Activated T-helper 2 cell treated with anti-CD3 and anti-CD28 coated beads, Interferon-gamma antibody, Interleukin-2, Interleukin-4, amounts not matched to agents 10 μg/mL and 5 μg/mL and 100 μg/mL, durations not matched to agents 14 hours and 24 hours and 36 hours (primary cell): Measurements from ENCODE around the gene PLCH2. TPM values are rescaled to one million over a fixed set of nuclear protein-coding genes. Genes with fewer than 3 reads are reported as not detected.

Source experiments
- DNase-seq: peaks from one replicate; pipeline ENCODE4 v3.0.0; 2021; ENCODE audit warnings: low spot score
- H3K27ac Mint-ChIP-seq: one replicate; pipeline ENCODE4 v1.8.0; 2021; ENCODE audit warnings: mixed read lengths
- H3K27me3 Mint-ChIP-seq: one replicate; pipeline ENCODE4 v1.8.0; 2021; ENCODE audit warnings: low read depth, mixed read lengths
- H3K36me3 Mint-ChIP-seq: one replicate; pipeline ENCODE4 v1.8.0; 2021; ENCODE audit warnings: low read depth, mixed read lengths
- H3K4me1 Mint-ChIP-seq: one replicate; pipeline ENCODE4 v1.8.0; 2021; ENCODE audit warnings: low read depth, mixed read lengths
- H3K4me3 Mint-ChIP-seq: one replicate; pipeline ENCODE4 v1.8.0; 2021; ENCODE audit warnings: low read depth, mild to moderate bottlenecking, moderate library complexity, mixed read lengths
- H3K9me3 Mint-ChIP-seq: one replicate; pipeline ENCODE4 v1.8.0; 2021; ENCODE audit warnings: mixed read lengths
- intact Hi-C: fragments of 100-400 bp; cut with micrococcal nuclease; formaldehyde crosslinking; loops from one replicate; pipeline ENCODE4 v1.15.1; 2023
- total RNA-seq: library from RNA; stranded (reverse); gene quantifications from 2 replicates; pipeline ENCODE4 v1.2.3, GENCODE V29; 2022

The PLCH2 gene
- total RNA-seq, 1 donor from 2014 or later = 2.6 TPM

GRCh38 chr1:2445162-2445822 is 30.8 kb upstream of the PLCH2 start:
- H3K4me3 Mint-ChIP-seq = no peak overlapping the region
- intact Hi-C loops = no loop called here
- no peak overlapping the region for H3K27ac Mint-ChIP-seq
- no peaks in the 10 kb centered on the region for H3K9me3 Mint-ChIP-seq
- H3K4me1 Mint-ChIP-seq = no peaks in the 10 kb centered on the region
- no peak for DNase-seq
- peaks cover 8% of the 10 kb centered on the region for H3K27me3 Mint-ChIP-seq
- no peaks in the 10 kb centered on the region for H3K36me3 Mint-ChIP-seq

GRCh38 chr1:2445823-2446215 is 30.3 kb upstream of the PLCH2 start:
- Mint-ChIP-seq H3K27ac (no peak overlapping the region), H3K4me3 (no peak overlapping the region), H3K36me3 (no peaks in the 10 kb centered on the region), H3K9me3 (no peaks in the 10 kb centered on the region), H3K27me3 (peaks cover 8% of the 10 kb centered on the region), H3K4me1 (no peaks in the 10 kb centered on the region)
- no peak for DNase-seq
- intact Hi-C loops = no loop called here

- peaks cover 8% of the 10 kb centered on the region for H3K27me3 Mint-ChIP-seq
- no peak overlapping the region for H3K27ac Mint-ChIP-seq
- no peak for DNase-seq
- H3K4me3 Mint-ChIP-seq = no peak overlapping the region
- H3K9me3 Mint-ChIP-seq = no peaks in the 10 kb centered on the region
- H3K4me1 Mint-ChIP-seq = no peaks in the 10 kb centered on the region
- intact Hi-C loops = no loop called here
- H3K36me3 Mint-ChIP-seq = no peaks in the 10 kb centered on the region
Observed at GRCh38 chr1:2446394-2446793, 29.7 kb upstream of the PLCH2 start.

- no peak overlapping the region for H3K4me3 Mint-ChIP-seq
- no peak for DNase-seq
- peaks cover 8% of the 10 kb centered on the region for H3K27me3 Mint-ChIP-seq
- no peaks in the 10 kb centered on the region for H3K36me3 Mint-ChIP-seq
- H3K4me1 Mint-ChIP-seq = no peaks in the 10 kb centered on the region
- H3K27ac Mint-ChIP-seq = no peak overlapping the region
- H3K9me3 Mint-ChIP-seq = no peaks in the 10 kb centered on the region
- intact Hi-C loops = no loop called here
Observed at GRCh38 chr1:2446861-2447260, 29.2 kb upstream of the PLCH2 start.

GRCh38 chr1:2447276-2448097 is 28.6 kb upstream of the PLCH2 start:
- Mint-ChIP-seq H3K4me1 (no peaks in the 10 kb centered on the region), H3K27ac (no peak overlapping the region), H3K9me3 (no peaks in the 10 kb centered on the region), H3K4me3 (no peak overlapping the region), H3K27me3 (peaks cover 8% of the 10 kb centered on the region), H3K36me3 (no peaks in the 10 kb centered on the region)
- intact Hi-C loops = no loop called here
- DNase-seq = no peak

- Mint-ChIP-seq H3K4me3 (no peak overlapping the region), H3K27ac (no peak overlapping the region), H3K4me1 (no peaks in the 10 kb centered on the region), H3K27me3 (peaks cover 4% of the 10 kb centered on the region), H3K36me3 (no peaks in the 10 kb centered on the region), H3K9me3 (no peaks in the 10 kb centered on the region)
- no peak for DNase-seq
- intact Hi-C loops = no loop called here
Observed at GRCh38 chr1:2448098-2448445, 28.0 kb upstream of the PLCH2 start.

- no peaks in the 10 kb centered on the region for H3K36me3 Mint-ChIP-seq
- H3K27me3 Mint-ChIP-seq = peaks cover 4% of the 10 kb centered on the region
- no peak for DNase-seq
- no peaks in the 10 kb centered on the region for H3K9me3 Mint-ChIP-seq
- H3K4me1 Mint-ChIP-seq = no peaks in the 10 kb centered on the region
- no peak overlapping the region for H3K4me3 Mint-ChIP-seq
- no peak overlapping the region for H3K27ac Mint-ChIP-seq
- intact Hi-C loops = no loop called here
Observed at GRCh38 chr1:2449636-2450454, 26.2 kb upstream of the PLCH2 start.

- H3K36me3 Mint-ChIP-seq = no peaks in the 10 kb centered on the region
- no peak for DNase-seq
- H3K4me3 Mint-ChIP-seq = no peak overlapping the region
- intact Hi-C loops = no loop called here
- H3K27ac Mint-ChIP-seq = no peak overlapping the region
- no peaks in the 10 kb centered on the region for H3K27me3 Mint-ChIP-seq
- no peaks in the 10 kb centered on the region for H3K4me1 Mint-ChIP-seq
- H3K9me3 Mint-ChIP-seq = no peaks in the 10 kb centered on the region
Observed at GRCh38 chr1:2451741-2452140, 24.3 kb upstream of the PLCH2 start.

GRCh38 chr1:2452201-2452931 is 23.7 kb upstream of the PLCH2 start:
- Mint-ChIP-seq H3K4me3 (no peak overlapping the region), H3K27me3 (no peaks in the 10 kb centered on the region), H3K27ac (no peak overlapping the region), H3K4me1 (no peaks in the 10 kb centered on the region), H3K36me3 (no peaks in the 10 kb centered on the region), H3K9me3 (no peaks in the 10 kb centered on the region)
- DNase-seq = no peak
- intact Hi-C loops = no loop called here

GRCh38 chr1:2452932-2453315 is 23.2 kb upstream of the PLCH2 start:
- no peaks in the 10 kb centered on the region for H3K36me3 Mint-ChIP-seq
- no peaks in the 10 kb centered on the region for H3K9me3 Mint-ChIP-seq
- H3K27me3 Mint-ChIP-seq = no peaks in the 10 kb centered on the region
- no peak for DNase-seq
- intact Hi-C loops = no loop called here
- no peak overlapping the region for H3K27ac Mint-ChIP-seq
- H3K4me1 Mint-ChIP-seq = no peaks in the 10 kb centered on the region
- H3K4me3 Mint-ChIP-seq = no peak overlapping the region

GRCh38 chr1:2454227-2454626 is 21.9 kb upstream of the PLCH2 start:
- no peaks in the 10 kb centered on the region for H3K4me1 Mint-ChIP-seq
- intact Hi-C loops = no loop called here
- no peaks in the 10 kb centered on the region for H3K36me3 Mint-ChIP-seq
- no peak for DNase-seq
- H3K27ac Mint-ChIP-seq = no peak overlapping the region
- H3K9me3 Mint-ChIP-seq = no peaks in the 10 kb centered on the region
- no peak overlapping the region for H3K4me3 Mint-ChIP-seq
- no peaks in the 10 kb centered on the region for H3K27me3 Mint-ChIP-seq

- no peaks in the 10 kb centered on the region for H3K9me3 Mint-ChIP-seq
- no peaks in the 10 kb centered on the region for H3K4me1 Mint-ChIP-seq
- H3K36me3 Mint-ChIP-seq = no peaks in the 10 kb centered on the region
- no peak overlapping the region for H3K4me3 Mint-ChIP-seq
- H3K27ac Mint-ChIP-seq = no peak overlapping the region
- DNase-seq = no peak
- no peaks in the 10 kb centered on the region for H3K27me3 Mint-ChIP-seq
- intact Hi-C loops = no loop called here
Observed at GRCh38 chr1:2455757-2456156, 20.3 kb upstream of the PLCH2 start.
